Suprapubic skin (tissue), 4 donors: ENCODE results near the gene SLC5A11.

Source experiments
- CTCF ChIP-seq, 2 donors: fragments of 200-600 bp in 1 of 2; fragments of 450-650 bp in 1 of 2; sonication (generic) in 1 of 2; IDR thresholded peaks; one replicate each; pipeline ENCODE4 v1.5.1; 2016 to 2019; ENCODE audit warnings: antibody characterized with exemption in 2 of 2, mild to moderate bottlenecking in 1 of 2, moderate library complexity in 1 of 2
- EP300 ChIP-seq: sonication (generic); formaldehyde crosslinking; IDR thresholded peaks from one replicate; pipeline ENCODE4 v1.6.1; 2017; ENCODE audit warnings: antibody characterized with exemption
- POLR2A ChIP-seq, 2 donors: fragments of 450-650 bp; IDR thresholded peaks; one replicate each; pipeline ENCODE4 v1.6.1; 2017; ENCODE audit warnings: antibody characterized with exemption in 2 of 2, mild to moderate bottlenecking in 2 of 2, moderate library complexity in 2 of 2
- POLR2AphosphoS5 ChIP-seq, 3 donors: sonication (generic); formaldehyde crosslinking; IDR thresholded peaks; one replicate each; pipeline ENCODE4 v1.6.1; 2017; ENCODE audit warnings: antibody characterized with exemption in 3 of 3

GRCh38 chr16:24863582-24864437, 18.0 kb downstream of the SLC5A11 start:
- TF ChIP-seq CTCF (IDR thresholded peaks at IDR 0.05) (no peak), EP300 (no peak), POLR2AphosphoS5 (IDR thresholded peaks at IDR 0.05) (no peak), POLR2A (IDR thresholded peaks at IDR 0.05) (no peak)
